ENCODE results near the gene OPCML. TPM values are rescaled to one million over a fixed set of nuclear protein-coding genes. Genes with fewer than 3 reads are reported as not detected.

Gene OPCML
- total RNA-seq, 1 donor = not detected

- TF ChIP-seq CTCF (IDR thresholded peaks at IDR 0.05; ENCODE audit: insufficient read depth, low read depth, low read length) = no peak
- no peak overlapping the region for H3K4me3 ChIP-seq (ENCODE audit: low read depth, low read length)
- DNase-seq (ENCODE audit: low read depth) = no peak
These were observed 1101.8 kb downstream of the OPCML start for GRCh38 chr11:132430429-132431062.

- no peak for DNase-seq (ENCODE audit: low read depth)
- H3K4me3 ChIP-seq (ENCODE audit: low read depth, low read length) = no peak overlapping the region
- TF ChIP-seq CTCF (IDR thresholded peaks at IDR 0.05; ENCODE audit: insufficient read depth, low read depth, low read length) = no peak
These were observed 1102.6 kb downstream of the OPCML start for GRCh38 chr11:132429685-132430084.

GRCh38 chr11:132427611-132428010, 1104.7 kb downstream of the OPCML start:
- DNase-seq (ENCODE audit: low read depth) = no peak
- no peak overlapping the region for H3K4me3 ChIP-seq (ENCODE audit: low read depth, low read length)
- TF ChIP-seq CTCF (IDR thresholded peaks at IDR 0.05; ENCODE audit: insufficient read depth, low read depth, low read length) = no peak

- DNase-seq (ENCODE audit: low read depth) = no peak
- no peak overlapping the region for H3K4me3 ChIP-seq (ENCODE audit: low read depth, low read length)
- no peak for TF ChIP-seq CTCF (IDR thresholded peaks at IDR 0.05; ENCODE audit: insufficient read depth, low read depth, low read length)
These were observed 1107.9 kb downstream of the OPCML start for GRCh38 chr11:132424433-132424832.

- no peak for DNase-seq (ENCODE audit: low read depth)
- no peak overlapping the region for H3K4me3 ChIP-seq (ENCODE audit: low read depth, low read length)
- no peak for TF ChIP-seq CTCF (IDR thresholded peaks at IDR 0.05; ENCODE audit: insufficient read depth, low read depth, low read length)
These were observed 1109.0 kb downstream of the OPCML start for GRCh38 chr11:132423266-132423665.

- H3K4me3 ChIP-seq (ENCODE audit: low read depth, low read length) = no peak overlapping the region
- TF ChIP-seq CTCF (IDR thresholded peaks at IDR 0.05; ENCODE audit: insufficient read depth, low read depth, low read length) = no peak
- DNase-seq (ENCODE audit: low read depth) = no peak
These were observed 1109.6 kb downstream of the OPCML start for GRCh38 chr11:132422722-132423121.

- no peak for TF ChIP-seq CTCF (IDR thresholded peaks at IDR 0.05; ENCODE audit: insufficient read depth, low read depth, low read length)
- no peak for DNase-seq (ENCODE audit: low read depth)
- H3K4me3 ChIP-seq (ENCODE audit: low read depth, low read length) = no peak overlapping the region
These were observed 1110.7 kb downstream of the OPCML start for GRCh38 chr11:132421555-132421954.
